Measurements from ENCODE around the gene DIAPH2. TPM values are rescaled to one million over a fixed set of nuclear protein-coding genes. Genes with fewer than 3 reads are reported as not detected.

DIAPH2 gene
- total RNA-seq, 1 experiment from 2014 or later, result 10.9 TPM

DNA sequence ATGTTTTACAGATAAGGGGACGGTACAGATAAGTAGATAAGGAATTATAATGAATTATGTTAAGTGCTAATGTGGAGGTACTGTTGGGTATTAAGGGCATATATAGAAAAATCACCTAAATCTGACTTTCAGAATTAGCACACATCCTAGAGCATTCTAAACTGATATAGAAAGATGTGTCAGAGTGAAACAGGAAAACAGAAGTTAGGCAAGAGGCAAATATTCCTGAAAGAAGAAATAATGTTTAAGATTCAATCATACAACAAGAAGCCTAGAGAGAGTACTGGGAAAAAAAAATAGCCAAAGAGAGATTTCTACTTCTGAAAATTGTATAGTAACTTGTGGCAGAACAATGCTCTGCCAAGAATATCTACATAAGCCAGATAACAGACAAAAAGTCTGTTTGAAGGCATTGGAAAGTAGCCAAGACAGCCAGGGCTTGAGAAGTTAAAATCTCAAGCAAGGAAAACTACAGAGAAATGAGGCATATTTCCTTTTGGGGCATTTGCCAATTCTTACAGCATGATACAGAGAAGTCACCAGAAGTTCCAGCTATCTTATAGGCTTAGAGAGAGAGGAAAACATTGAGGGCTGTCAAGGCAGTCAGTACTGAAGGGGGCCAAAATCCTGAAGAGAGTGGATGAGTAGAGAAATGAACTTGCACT, 845.0 kb downstream of the DIAPH2 start:
- DNase-seq (ENCODE audit: low read depth, low spot score), result no peak
- no peaks in the 10 kb centered on the region for H3K4me1 ChIP-seq (ENCODE audit: control insufficient read depth in 1 of 2, insufficient read depth in 2 of 2, low read length in 2 of 2)
- H4K20me1 ChIP-seq (ENCODE audit: insufficient read depth), result no peaks in the 10 kb centered on the region
- H3K9ac ChIP-seq (ENCODE audit: low read length), result no peak overlapping the region
- ChIA-PET POLR2A (no interaction called here), CTCF (no interaction called here), RAD21 (ENCODE audit: low non-redundant PET in 1 of 2, low total read pairs in 2 of 2, uncharacterized antibody in 2 of 2, unreplicated experiment in 2 of 2) (no interaction called here)
- H3K4me3 ChIP-seq (replicated peaks in 1 of 2; ENCODE audit: low read depth in 1 of 2, low read length in 2 of 2), result no peak overlapping the region
- no peak for TF ChIP-seq YY1 (IDR thresholded peaks at IDR 0.05; ENCODE audit: extremely low read depth, insufficient replicate concordance, low read depth, low read length)
- TF ChIP-seq POLR2AphosphoS5 (IDR thresholded peaks at IDR 0.05; ENCODE audit: low read depth, low read length), result no peak
- no peak for TF ChIP-seq EZH2phosphoT487 (IDR thresholded peaks at IDR 0.05; ENCODE audit: borderline replicate concordance)
- no peak overlapping the region for H3K27ac ChIP-seq (ENCODE audit: low read depth, low read length)
- BruUV-seq (replicated peaks), result no TSS peak
- no peak overlapping the region for H2AFZ ChIP-seq (ENCODE audit: low read depth, low read length, poor library complexity, severe bottlenecking)
- no peak for ATAC-seq
- H3K4me2 ChIP-seq (ENCODE audit: low read length), result no peak overlapping the region
- intact Hi-C loops (cut with micrococcal nuclease), result no loop called here
- H3K36me3 ChIP-seq (ENCODE audit: control insufficient read depth in 1 of 2, insufficient read depth in 2 of 2, low read length in 2 of 2), result no peaks in the 10 kb centered on the region
- no peaks in the 10 kb centered on the region for H3K9me3 ChIP-seq (ENCODE audit: control insufficient read depth in 1 of 2, insufficient read depth in 1 of 2, low read depth in 1 of 2, low read length in 2 of 2)
- H3K79me2 ChIP-seq (ENCODE audit: insufficient read depth, low read length), result no peaks in the 10 kb centered on the region
- H3K9me2 ChIP-seq (ENCODE audit: insufficient read depth), result no peaks in the 10 kb centered on the region
- no peaks in the 10 kb centered on the region for H3K27me3 ChIP-seq (ENCODE audit: insufficient read depth, low read length)

DNA sequence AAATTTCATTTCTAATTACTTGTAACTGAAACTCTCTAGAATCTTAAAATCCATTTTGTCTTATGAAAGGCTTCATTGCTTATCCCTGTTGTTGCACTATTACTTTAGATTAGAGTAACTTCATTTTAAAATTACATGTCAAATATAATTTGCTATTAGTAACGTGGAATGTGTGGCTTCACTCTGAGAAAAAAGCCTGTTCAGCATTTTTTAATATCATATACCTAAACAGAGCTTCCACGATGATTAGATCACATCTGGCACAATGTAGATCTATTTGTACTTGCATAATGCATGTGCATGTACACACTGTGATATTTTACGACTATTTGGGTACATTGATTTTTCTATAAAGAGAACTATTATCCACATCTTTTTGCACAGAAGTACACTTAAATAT, 847.2 kb downstream of the DIAPH2 start:
- intact Hi-C loops (cut with micrococcal nuclease), result no loop called here
- H3K36me3 ChIP-seq (ENCODE audit: control insufficient read depth in 1 of 2, insufficient read depth in 2 of 2, low read length in 2 of 2), result no peaks in the 10 kb centered on the region
- no peak overlapping the region for H3K9ac ChIP-seq (ENCODE audit: low read length)
- no peaks in the 10 kb centered on the region for H3K9me2 ChIP-seq (ENCODE audit: insufficient read depth)
- POLR2A ChIA-PET, result no interaction called here
- no peak overlapping the region for H3K27ac ChIP-seq (ENCODE audit: low read depth, low read length)
- no TSS peak for BruUV-seq (replicated peaks)
- no peaks in the 10 kb centered on the region for H3K27me3 ChIP-seq (ENCODE audit: insufficient read depth, low read length)
- H3K4me2 ChIP-seq (ENCODE audit: low read length), result no peak overlapping the region
- no peak for ATAC-seq
- H3K4me1 ChIP-seq (ENCODE audit: control insufficient read depth in 1 of 2, insufficient read depth in 2 of 2, low read length in 2 of 2), result no peaks in the 10 kb centered on the region
- RAD21 ChIA-PET (ENCODE audit: low non-redundant PET in 1 of 2, low total read pairs in 2 of 2, uncharacterized antibody in 2 of 2, unreplicated experiment in 2 of 2), result no interaction called here
- DNase-seq (ENCODE audit: low read depth, low spot score), result no peak
- H3K79me2 ChIP-seq (ENCODE audit: insufficient read depth, low read length), result no peaks in the 10 kb centered on the region
- H3K4me3 ChIP-seq (replicated peaks in 1 of 2; ENCODE audit: low read depth in 1 of 2, low read length in 2 of 2), result no peak overlapping the region
- CTCF ChIA-PET, result no interaction called here
- H2AFZ ChIP-seq (ENCODE audit: low read depth, low read length, poor library complexity, severe bottlenecking), result no peak overlapping the region
- H3K9me3 ChIP-seq (ENCODE audit: control insufficient read depth in 1 of 2, insufficient read depth in 1 of 2, low read depth in 1 of 2, low read length in 2 of 2), result no peaks in the 10 kb centered on the region
- no peaks in the 10 kb centered on the region for H4K20me1 ChIP-seq (ENCODE audit: insufficient read depth)
- TF ChIP-seq, protein P1, sequence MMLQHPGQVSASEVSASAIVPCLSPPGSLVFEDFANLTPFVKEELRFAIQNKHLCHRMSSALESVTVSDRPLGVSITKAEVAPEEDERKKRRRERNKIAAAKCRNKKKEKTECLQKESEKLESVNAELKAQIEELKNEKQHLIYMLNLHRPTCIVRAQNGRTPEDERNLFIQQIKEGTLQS (IDR thresholded peaks at IDR 0.05), result no peak
- TF ChIP-seq EZH2phosphoT487 (IDR thresholded peaks at IDR 0.05; ENCODE audit: borderline replicate concordance), result no peak
- TF ChIP-seq ZFX (IDR thresholded peaks at IDR 0.05), result no peak
- no peak for TF ChIP-seq ZBTB33 (IDR thresholded peaks at IDR 0.05; ENCODE audit: extremely low read depth, insufficient replicate concordance, low read length)
- no peak for TF ChIP-seq RAD21 (IDR thresholded peaks at IDR 0.05; ENCODE audit: low read depth)
- TF ChIP-seq JUND (IDR thresholded peaks at IDR 0.05), result no peak
- TF ChIP-seq POLR2A (IDR thresholded peaks at IDR 0.05; ENCODE audit: borderline replicate concordance, extremely low read depth, insufficient read depth, insufficient read length), result no peak
- TF ChIP-seq, protein P2, sequence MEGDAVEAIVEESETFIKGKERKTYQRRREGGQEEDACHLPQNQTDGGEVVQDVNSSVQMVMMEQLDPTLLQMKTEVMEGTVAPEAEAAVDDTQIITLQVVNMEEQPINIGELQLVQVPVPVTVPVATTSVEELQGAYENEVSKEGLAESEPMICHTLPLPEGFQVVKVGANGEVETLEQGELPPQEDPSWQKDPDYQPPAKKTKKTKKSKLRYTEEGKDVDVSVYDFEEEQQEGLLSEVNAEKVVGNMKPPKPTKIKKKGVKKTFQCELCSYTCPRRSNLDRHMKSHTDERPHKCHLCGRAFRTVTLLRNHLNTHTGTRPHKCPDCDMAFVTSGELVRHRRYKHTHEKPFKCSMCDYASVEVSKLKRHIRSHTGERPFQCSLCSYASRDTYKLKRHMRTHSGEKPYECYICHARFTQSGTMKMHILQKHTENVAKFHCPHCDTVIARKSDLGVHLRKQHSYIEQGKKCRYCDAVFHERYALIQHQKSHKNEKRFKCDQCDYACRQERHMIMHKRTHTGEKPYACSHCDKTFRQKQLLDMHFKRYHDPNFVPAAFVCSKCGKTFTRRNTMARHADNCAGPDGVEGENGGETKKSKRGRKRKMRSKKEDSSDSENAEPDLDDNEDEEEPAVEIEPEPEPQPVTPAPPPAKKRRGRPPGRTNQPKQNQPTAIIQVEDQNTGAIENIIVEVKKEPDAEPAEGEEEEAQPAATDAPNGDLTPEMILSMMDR (IDR thresholded peaks at IDR 0.05 in 2 of 3, conservative IDR thresholded peaks at IDR 0.05 in 1 of 3; ENCODE audit: borderline replicate concordance in 1 of 3, insufficient read depth in 1 of 3, low read depth in 2 of 3, low read length in 2 of 3), result no peak
- TF ChIP-seq ZNF274 (IDR thresholded peaks at IDR 0.05; ENCODE audit: low read depth, low read length), result no peak
- TF ChIP-seq CBX3 (IDR thresholded peaks at IDR 0.05; ENCODE audit: low read depth), result no peak
- no peak for TF ChIP-seq SRF (IDR thresholded peaks at IDR 0.05; ENCODE audit: low read depth)
- TF ChIP-seq YY1 (IDR thresholded peaks at IDR 0.05; ENCODE audit: extremely low read depth, insufficient replicate concordance, low read depth, low read length), result no peak
- TF ChIP-seq SIN3A (IDR thresholded peaks at IDR 0.05; ENCODE audit: low read depth), result no peak

Data from HCT116 (cell line).